ENCODE measurements around the gene TERB1.

- TF ChIP-seq EZH2phosphoT487 (IDR thresholded peaks at IDR 0.05; ENCODE audit: insufficient read depth, low read depth) (no peak), EZH2 (IDR thresholded peaks at IDR 0.05; ENCODE audit: insufficient read depth, poor library complexity, severe bottlenecking) (no peak)
Measured at GRCh38 chr16:66706506-66706880, 94.9 kb downstream of the TERB1 start.

Data from GM23248 (cell line).